Vagina (tissue), 2 donors: ENCODE measurements around the gene ACACA. TPM values are rescaled to one million over a fixed set of nuclear protein-coding genes. Genes with fewer than 3 reads are reported as not detected.

Experiments used
- DNase-seq, 2 donors: peaks; one replicate each; pipeline ENCODE4 v3.0.0-alpha.2; 2017; ENCODE audit errors: extremely low spot score in 2 of 2
- H3K27ac ChIP-seq: fragments of 200-600 bp; sonication (generic); one replicate; pipeline ENCODE4 v1.5.1; 2019
- H3K27me3 ChIP-seq: fragments of 200-600 bp; sonication (generic); one replicate; pipeline ENCODE4 v1.5.1; 2019
- H3K36me3 ChIP-seq, 2 donors: fragments of 200-600 bp; sonication (generic); one replicate each; pipeline ENCODE4 v1.5.1; 2017 to 2019
- H3K4me1 ChIP-seq: fragments of 200-600 bp; sonication (generic); one replicate; pipeline ENCODE4 v1.5.1; 2019
- H3K4me3 ChIP-seq, 2 donors: fragments of 200-600 bp; sonication (generic); 1 replicate in 1 of 2; 2 replicates in 1 of 2; pipeline ENCODE4 v1.5.1; 2016 to 2019
- H3K9me3 ChIP-seq: fragments of 200-600 bp; sonication (generic); one replicate; pipeline ENCODE4 v1.5.1; 2019
- CTCF ChIP-seq, 3 experiments: fragments of 450-650 bp in 2 of 3; fragments of 200-600 bp in 1 of 3; sonication (generic) in 1 of 3; IDR thresholded peaks; one replicate each; pipeline ENCODE4 v1.5.1; 2017 to 2019; ENCODE audit warnings: antibody characterized with exemption in 3 of 3, mild to moderate bottlenecking in 2 of 3, moderate library complexity in 2 of 3
- POLR2A ChIP-seq, 2 donors: fragments of 450-650 bp; IDR thresholded peaks; one replicate each; pipeline ENCODE4 v1.6.1; 2017; ENCODE audit warnings: antibody characterized with exemption in 2 of 2, mild to moderate bottlenecking in 2 of 2, moderate library complexity in 2 of 2
- POLR2AphosphoS5 ChIP-seq, 2 donors: sonication (generic); formaldehyde crosslinking; IDR thresholded peaks; one replicate each; pipeline ENCODE4 v1.9.0; 2017; ENCODE audit warnings: antibody characterized with exemption in 2 of 2, mild to moderate bottlenecking in 2 of 2, low read depth in 1 of 2; ENCODE audit not compliant: insufficient read depth in 1 of 2
- intact Hi-C: fragments of 100-400 bp; cut with DNase I; formaldehyde crosslinking; loops from one replicate; pipeline ENCODE4 v1.15.1; 2023
- total RNA-seq: library from RNA; depleted of rRNA; stranded (reverse); fragments of >200 nt; gene quantifications from one replicate; pipeline ENCODE4 v1.2.3, GENCODE V29; 2016

The ACACA gene
- total RNA-seq, 1 donor from 2014 or later, result 44.7 TPM

- TF ChIP-seq POLR2A (IDR thresholded peaks at IDR 0.05), result no peak
- TF ChIP-seq CTCF (IDR thresholded peaks at IDR 0.05), result no peak
- TF ChIP-seq POLR2AphosphoS5 (IDR thresholded peaks at IDR 0.05; ENCODE audit: insufficient read depth in 1 of 2, low read depth in 1 of 2), result no peak
- Histone ChIP-seq H3K4me1 (peaks cover 12% of the 10 kb centered on the region), H3K4me3 (no peak overlapping the region), H3K36me3 (no peaks in the 10 kb centered on the region), H3K27ac (no peak overlapping the region), H3K27me3 (no peaks in the 10 kb centered on the region), H3K9me3 (no peaks in the 10 kb centered on the region)
- intact Hi-C loops, result no loop called here
- no peak for DNase-seq
Measured at GRCh38 chr17:37294888-37295287, 111.7 kb downstream of the ACACA start.

- Histone ChIP-seq H3K27ac (no peak overlapping the region), H3K9me3 (no peaks in the 10 kb centered on the region), H3K4me1 (peaks cover 1% of the 10 kb centered on the region), H3K4me3 (no peak overlapping the region), H3K36me3 (no peaks in the 10 kb centered on the region), H3K27me3 (no peaks in the 10 kb centered on the region)
- TF ChIP-seq POLR2A (IDR thresholded peaks at IDR 0.05), result no peak
- TF ChIP-seq CTCF (IDR thresholded peaks at IDR 0.05), result no peak
- TF ChIP-seq POLR2AphosphoS5 (IDR thresholded peaks at IDR 0.05; ENCODE audit: insufficient read depth in 1 of 2, low read depth in 1 of 2), result no peak
- intact Hi-C loops, result no loop called here
- DNase-seq, result no peak
Measured at GRCh38 chr17:37293770-37294169, 112.9 kb downstream of the ACACA start.

GRCh38 chr17:37292429-37293139 is 114.1 kb downstream of the ACACA start:
- DNase-seq, result no peak
- H3K36me3 ChIP-seq, result no peaks in the 10 kb centered on the region
- no peak for TF ChIP-seq CTCF (IDR thresholded peaks at IDR 0.05)
- no peak for TF ChIP-seq POLR2AphosphoS5 (IDR thresholded peaks at IDR 0.05; ENCODE audit: insufficient read depth in 1 of 2, low read depth in 1 of 2)
- no peak for TF ChIP-seq POLR2A (IDR thresholded peaks at IDR 0.05)
- no peak overlapping the region for H3K27ac ChIP-seq
- no peak overlapping the region for H3K4me3 ChIP-seq
- no peaks in the 10 kb centered on the region for H3K9me3 ChIP-seq
- intact Hi-C loops, result no loop called here
- no peaks in the 10 kb centered on the region for H3K4me1 ChIP-seq
- no peaks in the 10 kb centered on the region for H3K27me3 ChIP-seq

GRCh38 chr17:37291351-37291750 is 115.3 kb downstream of the ACACA start:
- intact Hi-C loops, result no loop called here
- Histone ChIP-seq H3K4me1 (no peaks in the 10 kb centered on the region), H3K27me3 (no peaks in the 10 kb centered on the region), H3K4me3 (no peak overlapping the region), H3K36me3 (no peaks in the 10 kb centered on the region), H3K27ac (no peak overlapping the region), H3K9me3 (no peaks in the 10 kb centered on the region)
- TF ChIP-seq POLR2A (IDR thresholded peaks at IDR 0.05) (no peak), POLR2AphosphoS5 (IDR thresholded peaks at IDR 0.05; ENCODE audit: insufficient read depth in 1 of 2, low read depth in 1 of 2) (no peak), CTCF (IDR thresholded peaks at IDR 0.05) (no peak)
- no peak for DNase-seq

GRCh38 chr17:37286430-37286829 is 120.2 kb downstream of the ACACA start:
- TF ChIP-seq CTCF (IDR thresholded peaks at IDR 0.05), result no peak
- no peak for TF ChIP-seq POLR2AphosphoS5 (IDR thresholded peaks at IDR 0.05; ENCODE audit: insufficient read depth in 1 of 2, low read depth in 1 of 2)
- TF ChIP-seq POLR2A (IDR thresholded peaks at IDR 0.05), result no peak
- Histone ChIP-seq H3K27me3 (no peaks in the 10 kb centered on the region), H3K4me3 (no peak overlapping the region), H3K36me3 (peaks cover 0 to under 1% of the 10 kb centered on the region in 2 donors), H3K4me1 (no peaks in the 10 kb centered on the region), H3K9me3 (no peaks in the 10 kb centered on the region), H3K27ac (no peak overlapping the region)
- DNase-seq, result no peak
- intact Hi-C loops, result no loop called here
